HL-60 (cell line): ENCODE measurements around the gene MAPK12.

ENCODE experiments used
- DNase-seq, 2 experiments: peaks; one replicate each; pipeline ENCODE4 v3.0.0-alpha.2; 2010 to 2020; ENCODE audit warnings: low read depth in 1 of 2, low spot score in 1 of 2
- H3K27ac ChIP-seq: fragments of 250-450 bp; sonication (Bioruptor Pico); replicated peaks from 2 replicates; pipeline ENCODE4 v1.5.1; 2020; ENCODE audit warnings: mild to moderate bottlenecking, moderate library complexity
- H3K27me3 ChIP-seq: fragments of 250-450 bp; sonication (Bioruptor Pico); 2 replicates; pipeline ENCODE4 v1.5.1; 2021; ENCODE audit warnings: mild to moderate bottlenecking, moderate library complexity; ENCODE audit not compliant: insufficient read depth, poor library complexity, severe bottlenecking
- H3K4me3 ChIP-seq: replicated peaks from 2 replicates; pipeline ENCODE4 v1.5.1; 2011; ENCODE audit warnings: mild to moderate bottlenecking, control low read depth, low read length; ENCODE audit not compliant: insufficient read depth
- GABPA ChIP-seq: IDR thresholded peaks from 2 replicates; pipeline ENCODE4 v1.6.1; 2012; ENCODE audit warnings: low read depth
- POLR2AphosphoS5 ChIP-seq: IDR thresholded peaks from 2 replicates; pipeline ENCODE4 v1.6.1; 2012; ENCODE audit warnings: low read depth
- SPI1 ChIP-seq: IDR thresholded peaks from 2 replicates; pipeline ENCODE4 v1.6.1; 2012; ENCODE audit warnings: low read depth, mild to moderate bottlenecking, borderline replicate concordance
- TF ChIP-seq, protein P1 (sequence below): IDR thresholded peaks from one replicate; pipeline ENCODE4 v1.5.1; 2011; ENCODE audit warnings: low read length, control low read depth, inconsistent platforms; ENCODE audit not compliant: insufficient read depth
- TF ChIP-seq, protein P2 (sequence below): IDR thresholded peaks from 2 replicates; pipeline ENCODE4 v1.6.1; 2012; ENCODE audit warnings: low read depth; ENCODE audit not compliant: insufficient replicate concordance

The MAPK12 gene

GRCh38 chr22:50292643-50293440 lies 31.4 kb upstream of the MAPK12 start:
- DNase-seq: peak in 1 of 2 experiments; percentile 52
- Histone ChIP-seq H3K27ac (no peak overlapping the region), H3K27me3 (no peaks in the 10 kb centered on the region), H3K4me3 (no peak overlapping the region)
- TF ChIP-seq, protein P1, sequence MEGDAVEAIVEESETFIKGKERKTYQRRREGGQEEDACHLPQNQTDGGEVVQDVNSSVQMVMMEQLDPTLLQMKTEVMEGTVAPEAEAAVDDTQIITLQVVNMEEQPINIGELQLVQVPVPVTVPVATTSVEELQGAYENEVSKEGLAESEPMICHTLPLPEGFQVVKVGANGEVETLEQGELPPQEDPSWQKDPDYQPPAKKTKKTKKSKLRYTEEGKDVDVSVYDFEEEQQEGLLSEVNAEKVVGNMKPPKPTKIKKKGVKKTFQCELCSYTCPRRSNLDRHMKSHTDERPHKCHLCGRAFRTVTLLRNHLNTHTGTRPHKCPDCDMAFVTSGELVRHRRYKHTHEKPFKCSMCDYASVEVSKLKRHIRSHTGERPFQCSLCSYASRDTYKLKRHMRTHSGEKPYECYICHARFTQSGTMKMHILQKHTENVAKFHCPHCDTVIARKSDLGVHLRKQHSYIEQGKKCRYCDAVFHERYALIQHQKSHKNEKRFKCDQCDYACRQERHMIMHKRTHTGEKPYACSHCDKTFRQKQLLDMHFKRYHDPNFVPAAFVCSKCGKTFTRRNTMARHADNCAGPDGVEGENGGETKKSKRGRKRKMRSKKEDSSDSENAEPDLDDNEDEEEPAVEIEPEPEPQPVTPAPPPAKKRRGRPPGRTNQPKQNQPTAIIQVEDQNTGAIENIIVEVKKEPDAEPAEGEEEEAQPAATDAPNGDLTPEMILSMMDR: no peak
- no peak for TF ChIP-seq POLR2AphosphoS5
- TF ChIP-seq, protein P2, sequence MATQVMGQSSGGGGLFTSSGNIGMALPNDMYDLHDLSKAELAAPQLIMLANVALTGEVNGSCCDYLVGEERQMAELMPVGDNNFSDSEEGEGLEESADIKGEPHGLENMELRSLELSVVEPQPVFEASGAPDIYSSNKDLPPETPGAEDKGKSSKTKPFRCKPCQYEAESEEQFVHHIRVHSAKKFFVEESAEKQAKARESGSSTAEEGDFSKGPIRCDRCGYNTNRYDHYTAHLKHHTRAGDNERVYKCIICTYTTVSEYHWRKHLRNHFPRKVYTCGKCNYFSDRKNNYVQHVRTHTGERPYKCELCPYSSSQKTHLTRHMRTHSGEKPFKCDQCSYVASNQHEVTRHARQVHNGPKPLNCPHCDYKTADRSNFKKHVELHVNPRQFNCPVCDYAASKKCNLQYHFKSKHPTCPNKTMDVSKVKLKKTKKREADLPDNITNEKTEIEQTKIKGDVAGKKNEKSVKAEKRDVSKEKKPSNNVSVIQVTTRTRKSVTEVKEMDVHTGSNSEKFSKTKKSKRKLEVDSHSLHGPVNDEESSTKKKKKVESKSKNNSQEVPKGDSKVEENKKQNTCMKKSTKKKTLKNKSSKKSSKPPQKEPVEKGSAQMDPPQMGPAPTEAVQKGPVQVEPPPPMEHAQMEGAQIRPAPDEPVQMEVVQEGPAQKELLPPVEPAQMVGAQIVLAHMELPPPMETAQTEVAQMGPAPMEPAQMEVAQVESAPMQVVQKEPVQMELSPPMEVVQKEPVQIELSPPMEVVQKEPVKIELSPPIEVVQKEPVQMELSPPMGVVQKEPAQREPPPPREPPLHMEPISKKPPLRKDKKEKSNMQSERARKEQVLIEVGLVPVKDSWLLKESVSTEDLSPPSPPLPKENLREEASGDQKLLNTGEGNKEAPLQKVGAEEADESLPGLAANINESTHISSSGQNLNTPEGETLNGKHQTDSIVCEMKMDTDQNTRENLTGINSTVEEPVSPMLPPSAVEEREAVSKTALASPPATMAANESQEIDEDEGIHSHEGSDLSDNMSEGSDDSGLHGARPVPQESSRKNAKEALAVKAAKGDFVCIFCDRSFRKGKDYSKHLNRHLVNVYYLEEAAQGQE: no peak
- TF ChIP-seq SPI1: no peak
- TF ChIP-seq GABPA: no peak

DNA sequence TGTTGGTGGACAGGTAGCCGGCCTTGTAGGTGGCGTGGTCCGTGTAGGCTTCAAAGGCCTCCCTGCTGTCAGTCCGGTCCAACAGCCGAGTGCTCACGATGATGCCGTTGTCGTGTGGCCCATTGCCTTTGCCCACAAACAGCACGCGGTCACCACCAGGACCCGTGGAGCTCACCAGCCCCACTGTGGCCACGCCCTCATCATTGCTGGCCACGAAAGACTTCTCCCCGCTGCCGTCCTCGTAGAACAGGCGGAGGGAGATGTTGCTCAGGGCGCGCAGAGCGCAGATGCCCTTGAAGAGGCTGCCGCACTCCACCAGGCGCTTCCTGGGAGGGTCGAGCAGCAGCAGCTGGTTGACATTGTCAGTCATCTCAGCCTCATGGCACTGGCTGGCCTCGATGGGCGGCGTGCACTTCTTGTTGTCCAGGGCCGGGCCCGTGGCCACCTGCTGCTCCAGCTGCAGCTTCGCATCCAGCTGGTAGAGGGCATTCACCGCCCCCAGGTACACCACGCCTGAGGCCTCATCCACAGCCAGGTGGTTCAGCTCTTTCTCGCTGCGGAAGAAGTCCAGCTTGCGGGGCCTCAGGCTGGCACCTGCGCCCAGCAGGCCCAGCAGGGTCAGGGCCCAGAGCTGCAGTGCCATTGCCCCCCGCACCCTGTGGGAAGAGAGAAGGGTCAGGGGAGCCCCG lies 28.6 kb upstream of the MAPK12 start:
- TF ChIP-seq GABPA (no peak), SPI1 (no peak), POLR2AphosphoS5 (no peak)
- TF ChIP-seq, protein P2: no peak
- TF ChIP-seq, protein P1: no peak
- no peak for DNase-seq
- no peak overlapping the region for H3K4me3 ChIP-seq
- no peak overlapping the region for H3K27ac ChIP-seq
- H3K27me3 ChIP-seq: no peaks in the 10 kb centered on the region

GRCh38 chr22:50289151-50289941 lies 27.9 kb upstream of the MAPK12 start:
- Histone ChIP-seq H3K27ac (no peak overlapping the region), H3K27me3 (no peaks in the 10 kb centered on the region), H3K4me3 (no peak overlapping the region)
- DNase-seq: no peak
- TF ChIP-seq, protein P2: no peak
- TF ChIP-seq POLR2AphosphoS5 (no peak), SPI1 (no peak), GABPA (no peak)
- TF ChIP-seq, protein P1: no peak
